ENCODE data around the gene FAF2.

Gene FAF2

GRCh38 chr5:176553260-176554085, 105.3 kb downstream of the FAF2 start:
- DNase-seq, result no peak
- in situ Hi-C loops (cut with MboI; ENCODE audit: low pct_unique_long_range_greater_than_20kb, low sequenced_read_pairs), result no loop called here

DNA sequence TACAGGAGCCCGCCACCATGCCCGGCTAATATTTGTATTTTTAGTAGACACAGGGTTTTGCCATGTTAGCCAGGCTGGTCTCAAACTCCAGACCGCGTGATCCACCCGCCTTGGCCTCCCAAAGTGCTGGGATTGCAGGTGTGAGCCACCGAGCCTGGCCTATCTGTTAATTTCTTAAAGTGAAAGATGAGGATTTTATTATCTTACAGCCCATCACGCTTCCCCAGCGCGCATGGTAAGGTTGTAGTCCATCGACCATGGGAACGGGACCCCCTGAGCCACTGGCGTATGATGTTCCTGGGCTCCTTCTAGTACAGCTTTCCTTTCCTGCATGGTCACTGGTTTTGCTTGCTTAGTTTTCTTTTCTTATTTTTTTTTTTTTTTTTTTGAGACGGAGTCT, 109.7 kb downstream of the FAF2 start:
- no peak for DNase-seq
- in situ Hi-C loops (cut with MboI; ENCODE audit: low pct_unique_long_range_greater_than_20kb, low sequenced_read_pairs), result no loop called here
